H7 (cell line): ENCODE measurements around the gene CWC27. TPM values are rescaled to one million over a fixed set of nuclear protein-coding genes. Genes with fewer than 3 reads are reported as not detected.

Experiments used
- DNase-seq: peaks from one replicate; pipeline ENCODE4 v3.0.0; 2012
- H3K27me3 ChIP-seq: 2 replicates; pipeline ENCODE4 v1.6.0; 2011; ENCODE audit warnings: mild to moderate bottlenecking, low read length; ENCODE audit not compliant: control insufficient read depth, insufficient read depth
- H3K36me3 ChIP-seq: replicated peaks from 2 replicates; pipeline ENCODE4 v1.5.1; 2011; ENCODE audit warnings: low read length; ENCODE audit not compliant: control insufficient read depth, insufficient read depth
- H3K4me3 ChIP-seq: 2 replicates; pipeline ENCODE4 v1.5.1; 2011; ENCODE audit warnings: low read depth, mild to moderate bottlenecking, control low read depth, low read length, moderate library complexity; ENCODE audit not compliant: insufficient read depth
- total RNA-seq: library from RNA; depleted of rRNA; stranded (reverse); fragments of >200 nt; shearing (Covaris generic); gene quantifications from 2 replicates; pipeline ENCODE4 v1.2.3, GENCODE V29; 2014

The CWC27 gene
- total RNA-seq, 1 experiment from 2014 or later = 19.0 TPM

DNA sequence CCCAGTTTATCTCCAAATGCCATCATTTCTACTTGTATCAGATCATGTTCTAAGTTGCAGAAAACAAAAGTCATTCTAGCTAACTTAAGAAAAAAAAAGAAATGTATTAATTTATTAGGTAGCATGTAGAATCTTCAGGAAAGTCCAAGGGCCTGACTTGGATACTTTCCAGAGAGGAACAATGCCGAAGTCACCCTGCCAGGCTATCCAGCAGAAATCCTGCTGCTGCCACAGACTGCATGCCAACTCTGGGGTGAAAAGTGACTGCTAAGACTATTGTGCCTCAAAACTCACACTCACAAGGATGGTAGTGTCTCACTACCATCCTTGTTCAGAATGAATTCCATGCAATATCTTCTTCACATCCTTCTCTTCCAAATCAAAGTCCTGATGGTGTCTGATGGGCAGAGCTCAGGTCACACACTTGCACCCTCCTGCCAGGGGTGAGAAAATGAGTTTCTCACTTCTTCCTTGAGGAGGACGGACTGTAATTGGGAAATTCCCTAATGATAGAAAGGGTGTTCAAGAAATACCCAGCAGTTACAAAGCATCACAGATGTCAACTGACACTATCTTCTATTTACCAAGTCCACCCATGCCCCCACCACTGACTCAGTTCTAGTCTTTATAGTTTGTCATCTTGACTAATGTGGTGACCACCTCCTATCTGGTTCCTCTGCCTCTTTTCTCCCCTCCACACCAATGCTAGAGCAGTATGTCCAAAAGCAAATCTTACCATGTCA lies 279.4 kb downstream of the CWC27 start:
- no peak overlapping the region for H3K4me3 ChIP-seq
- DNase-seq = no peak
- no peaks in the 10 kb centered on the region for H3K36me3 ChIP-seq
- H3K27me3 ChIP-seq = no peaks in the 10 kb centered on the region

DNA sequence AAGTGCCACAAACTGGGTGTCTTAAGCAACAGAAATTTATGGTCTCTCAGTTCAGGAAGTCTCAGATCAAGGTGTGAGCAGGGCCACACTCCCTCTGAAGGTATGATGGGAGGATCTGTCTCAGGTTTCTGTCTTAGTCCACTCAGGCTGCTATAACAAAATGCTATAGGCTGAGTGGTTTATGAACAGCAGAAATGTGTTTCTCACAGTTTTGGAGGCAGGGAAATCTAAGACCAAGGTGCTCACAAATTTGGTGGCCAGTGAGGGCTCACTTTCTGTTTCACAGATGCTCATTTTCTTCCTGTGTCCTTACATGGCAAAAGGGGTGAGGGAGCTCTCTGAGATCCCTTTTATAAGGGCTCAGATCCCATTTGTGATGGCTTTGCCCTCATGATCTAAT lies 281.4 kb downstream of the CWC27 start:
- Histone ChIP-seq H3K36me3 (no peaks in the 10 kb centered on the region), H3K4me3 (no peak overlapping the region), H3K27me3 (no peaks in the 10 kb centered on the region)
- DNase-seq = no peak

DNA sequence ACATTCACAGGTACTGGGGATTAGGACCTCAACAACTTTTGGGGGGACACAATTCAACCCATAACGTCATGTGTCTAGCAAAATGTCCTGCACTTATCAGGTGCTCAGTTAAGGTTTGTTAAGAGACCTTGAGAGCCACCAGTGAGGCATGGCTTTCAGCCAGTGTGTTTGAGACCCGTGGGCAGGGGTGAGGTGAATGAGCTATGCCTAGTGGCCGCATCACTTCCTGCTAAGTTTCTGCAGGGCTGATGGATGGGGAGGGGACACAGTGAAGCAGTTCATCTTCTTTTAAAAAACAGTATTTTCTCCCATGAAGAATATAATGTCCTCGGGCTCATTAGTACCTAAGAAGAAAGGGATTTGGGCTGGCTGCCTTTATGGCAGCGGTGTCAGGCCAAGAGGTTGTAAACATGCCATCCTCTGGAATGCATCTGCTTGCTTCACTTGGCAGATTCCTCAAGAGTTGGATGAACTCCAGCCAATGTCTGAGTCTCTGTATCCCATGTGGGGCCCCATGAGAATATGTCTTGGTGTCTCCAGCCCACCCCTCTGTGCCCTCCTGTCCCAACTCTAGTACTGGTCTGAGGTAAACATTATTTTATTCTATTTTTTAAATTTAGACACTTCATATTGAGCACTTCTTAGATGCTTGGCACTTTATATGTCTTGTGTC lies 282.2 kb downstream of the CWC27 start:
- H3K4me3 ChIP-seq = no peak overlapping the region
- no peak for DNase-seq
- no peaks in the 10 kb centered on the region for H3K27me3 ChIP-seq
- no peaks in the 10 kb centered on the region for H3K36me3 ChIP-seq

DNA sequence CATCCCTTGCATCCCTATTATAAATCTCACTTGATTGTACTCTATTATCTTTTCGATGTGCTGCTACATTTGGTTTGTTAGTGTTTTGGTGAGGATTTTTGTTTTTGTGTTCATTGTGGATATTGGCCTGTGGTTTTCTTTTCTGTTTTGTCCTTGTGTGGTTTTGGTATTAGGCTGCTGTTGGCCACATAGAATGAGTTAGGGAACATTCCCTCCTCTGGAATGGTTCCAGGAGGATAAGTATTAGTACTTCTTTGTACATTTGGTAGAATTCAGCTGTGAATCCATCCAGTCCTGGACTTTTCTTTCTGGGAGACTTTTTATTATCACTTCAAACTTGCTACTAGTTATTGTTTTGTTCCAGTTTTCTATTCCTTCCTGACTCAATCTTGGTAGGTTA lies 287.2 kb downstream of the CWC27 start:
- H3K4me3 ChIP-seq = no peak overlapping the region
- H3K36me3 ChIP-seq = no peaks in the 10 kb centered on the region
- no peak for DNase-seq
- no peaks in the 10 kb centered on the region for H3K27me3 ChIP-seq

DNA sequence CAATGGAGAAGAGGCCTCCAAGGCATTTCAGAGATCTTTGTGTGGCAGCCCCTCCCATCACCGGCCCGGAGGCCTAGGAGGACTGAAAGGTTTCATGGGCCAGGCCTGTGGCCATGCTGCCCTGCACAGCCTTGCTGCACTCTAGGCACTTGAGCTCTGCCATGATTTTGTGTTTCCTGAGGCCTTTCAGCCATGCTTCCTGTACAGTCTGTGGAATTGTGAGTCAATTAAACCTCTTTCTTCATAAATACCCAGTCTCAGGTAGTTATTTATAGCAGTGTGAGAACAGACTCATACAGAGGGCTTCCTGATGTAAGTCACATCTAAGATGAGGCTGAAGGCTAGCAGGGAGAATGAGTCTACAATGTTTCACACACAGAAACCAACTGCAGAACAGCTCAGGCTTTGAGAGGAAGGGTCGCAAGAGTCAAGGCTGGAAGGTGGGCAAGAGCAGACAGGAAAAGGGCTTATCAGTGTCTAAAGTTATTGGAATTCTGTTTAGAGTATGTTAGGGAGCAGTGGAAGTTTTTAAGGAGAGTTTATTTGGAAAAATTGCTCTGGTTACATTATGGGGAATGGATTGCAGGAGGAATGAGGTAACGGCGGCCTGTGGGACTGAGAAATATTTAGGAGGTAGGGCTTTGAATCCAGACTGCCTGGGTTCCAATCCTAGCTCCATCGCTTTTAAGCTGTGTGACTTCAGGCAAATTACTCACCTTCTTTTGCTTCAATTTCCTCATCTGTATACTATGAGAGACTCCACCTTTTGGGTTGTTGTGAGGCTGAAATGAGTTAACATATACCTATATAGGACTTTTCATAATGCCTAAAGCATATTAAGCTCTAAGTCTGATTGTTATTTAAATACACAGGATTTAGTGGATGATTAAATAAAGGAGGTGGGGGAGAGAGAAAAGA lies 291.2 kb downstream of the CWC27 start:
- H3K27me3 ChIP-seq = no peaks in the 10 kb centered on the region
- no peaks in the 10 kb centered on the region for H3K36me3 ChIP-seq
- DNase-seq = no peak
- no peak overlapping the region for H3K4me3 ChIP-seq

DNA sequence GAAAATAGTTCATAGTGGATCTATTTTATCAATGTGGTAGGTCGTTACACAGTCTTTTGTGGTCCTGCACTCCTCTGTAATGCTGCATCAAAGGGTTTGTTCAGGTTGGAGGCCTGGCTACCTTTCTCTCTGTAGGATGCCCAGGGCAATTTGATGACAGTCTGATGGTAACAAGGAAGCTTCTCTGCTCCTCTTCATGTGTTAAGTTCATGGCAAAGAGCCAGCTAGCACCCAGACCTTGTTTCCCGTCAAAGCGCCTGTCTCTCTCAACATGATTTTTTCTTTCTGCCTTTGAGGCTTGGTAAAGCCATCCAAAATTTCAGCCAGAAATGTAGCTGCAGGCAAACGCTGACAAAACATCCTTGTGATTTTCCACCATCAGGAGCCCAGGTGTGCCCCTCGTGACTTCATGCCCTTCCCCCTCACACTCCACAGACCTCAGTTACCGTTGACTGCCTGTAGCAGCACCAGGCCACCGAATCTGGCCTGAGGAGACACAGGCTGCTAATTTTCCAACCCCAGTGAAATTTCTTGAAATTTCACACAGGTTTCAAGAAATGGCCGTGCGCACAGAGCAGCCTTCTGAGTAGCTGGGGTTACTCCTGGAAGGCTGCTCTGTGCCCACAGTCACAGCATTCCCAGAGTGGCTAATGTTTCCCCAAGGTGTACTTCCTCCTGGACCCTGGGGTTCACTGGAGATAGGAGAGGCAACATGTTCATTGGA lies 292.7 kb downstream of the CWC27 start:
- H3K36me3 ChIP-seq = no peaks in the 10 kb centered on the region
- no peak overlapping the region for H3K4me3 ChIP-seq
- DNase-seq = no peak
- H3K27me3 ChIP-seq = no peaks in the 10 kb centered on the region

DNA sequence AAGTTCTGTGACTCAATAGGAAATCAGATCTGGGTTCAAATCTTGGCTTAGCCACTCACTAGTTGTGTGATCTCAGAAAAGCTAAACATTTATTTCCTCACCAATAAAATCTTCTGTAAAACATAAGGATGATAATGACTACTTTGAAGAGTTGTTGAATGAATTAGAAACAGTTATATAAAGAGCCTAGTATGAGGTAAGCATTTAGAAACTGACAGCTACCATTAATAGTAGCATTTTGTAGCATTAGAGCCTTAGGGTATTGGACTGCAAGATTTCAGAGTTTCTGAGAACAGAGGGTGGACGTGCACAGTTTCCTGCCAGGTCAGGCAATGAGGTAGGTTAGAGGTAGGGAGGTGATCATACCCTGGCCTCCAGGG lies 293.2 kb downstream of the CWC27 start:
- H3K27me3 ChIP-seq = no peaks in the 10 kb centered on the region
- H3K36me3 ChIP-seq = no peaks in the 10 kb centered on the region
- no peak overlapping the region for H3K4me3 ChIP-seq
- DNase-seq = no peak

DNA sequence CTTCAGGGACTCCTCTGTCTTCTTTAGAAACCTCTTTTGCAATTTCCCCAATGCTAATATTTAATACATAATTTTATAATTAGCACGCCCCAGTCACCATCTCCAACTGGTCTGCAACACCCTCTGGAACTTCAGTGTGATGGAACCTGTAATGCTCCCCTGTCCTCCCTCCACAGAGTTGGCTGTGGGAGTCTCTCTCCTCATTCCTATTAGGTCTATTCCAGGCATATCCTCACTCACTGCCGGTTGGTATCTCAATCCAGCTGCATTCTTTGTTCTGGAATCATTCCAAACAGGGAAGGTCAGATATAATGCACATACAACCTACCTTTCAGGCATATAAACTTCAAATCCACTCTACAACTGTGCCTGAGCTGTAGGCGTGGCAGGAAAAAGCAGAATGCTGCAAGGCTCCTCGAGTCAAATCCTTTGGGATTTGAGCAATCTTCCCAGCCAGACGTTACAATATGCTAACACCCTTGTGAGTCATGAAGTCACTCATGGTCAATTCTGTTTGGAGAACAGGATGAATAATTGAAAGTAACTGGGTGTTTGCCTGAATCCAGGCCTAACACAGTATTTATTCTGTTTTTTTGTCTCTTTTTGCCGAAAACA lies 293.8 kb downstream of the CWC27 start:
- DNase-seq = no peak
- Histone ChIP-seq H3K27me3 (no peaks in the 10 kb centered on the region), H3K36me3 (no peaks in the 10 kb centered on the region), H3K4me3 (no peak overlapping the region)

DNA sequence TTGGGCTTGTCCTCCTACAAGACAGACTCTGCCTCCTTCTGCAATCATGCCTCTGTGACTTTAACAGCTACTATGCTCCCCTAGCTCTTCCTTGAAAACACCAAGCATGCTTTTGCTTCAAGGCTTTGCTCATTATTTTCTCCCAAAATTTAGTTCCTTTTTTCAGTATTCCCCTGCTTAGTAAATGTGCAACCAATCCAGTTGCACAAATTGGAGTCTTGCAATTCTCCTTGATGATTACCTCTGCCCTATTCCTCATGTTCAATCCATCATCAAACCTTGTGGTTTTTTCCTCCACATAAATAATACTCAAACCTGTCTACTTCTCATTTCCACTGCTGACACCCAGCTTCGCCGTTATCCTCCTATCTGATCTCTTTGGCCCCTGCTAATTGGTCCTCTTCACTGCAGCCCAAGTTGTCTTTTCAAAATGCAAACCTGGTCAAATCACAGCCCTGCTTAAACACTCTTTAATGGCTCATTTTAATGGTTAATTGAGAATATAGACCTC lies 296.3 kb downstream of the CWC27 start:
- no peak overlapping the region for H3K4me3 ChIP-seq
- H3K36me3 ChIP-seq = no peaks in the 10 kb centered on the region
- DNase-seq = no peak
- no peaks in the 10 kb centered on the region for H3K27me3 ChIP-seq

DNA sequence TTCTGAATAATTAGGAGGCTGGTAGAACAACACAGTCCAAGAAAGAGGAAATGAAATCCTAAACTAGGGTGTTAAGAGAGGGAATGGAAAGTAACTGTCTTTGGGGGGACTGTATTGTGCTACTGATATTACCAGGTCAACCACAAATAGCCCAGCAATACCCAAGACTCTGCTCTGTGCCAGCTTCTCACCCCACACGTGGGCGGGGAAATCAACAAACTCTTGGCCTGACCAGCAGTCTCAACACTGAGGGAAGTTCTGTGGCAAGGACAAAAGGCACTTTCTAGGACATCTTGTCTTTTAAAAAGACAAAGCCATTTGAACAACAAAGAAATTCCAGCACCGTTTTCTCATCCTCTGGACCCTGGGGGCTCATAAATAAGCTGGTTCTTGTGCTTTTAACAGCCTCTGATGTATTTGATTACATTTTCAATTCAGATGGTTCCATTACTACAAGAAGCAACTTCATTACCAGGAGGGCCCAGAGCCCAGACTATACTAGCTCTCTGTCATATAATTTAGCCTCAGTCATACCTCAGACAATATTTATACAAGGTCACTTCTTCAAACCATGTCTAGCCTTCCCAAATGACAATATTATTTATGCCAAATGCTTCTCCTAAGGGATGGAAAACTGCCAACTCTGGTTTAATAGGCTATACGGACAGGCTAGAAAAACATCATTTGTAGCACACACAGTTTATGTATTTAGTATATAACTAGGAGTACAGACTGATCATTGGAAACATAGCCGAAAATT lies 297.8 kb downstream of the CWC27 start:
- Histone ChIP-seq H3K36me3 (no peaks in the 10 kb centered on the region), H3K4me3 (no peak overlapping the region), H3K27me3 (no peaks in the 10 kb centered on the region)
- no peak for DNase-seq

DNA sequence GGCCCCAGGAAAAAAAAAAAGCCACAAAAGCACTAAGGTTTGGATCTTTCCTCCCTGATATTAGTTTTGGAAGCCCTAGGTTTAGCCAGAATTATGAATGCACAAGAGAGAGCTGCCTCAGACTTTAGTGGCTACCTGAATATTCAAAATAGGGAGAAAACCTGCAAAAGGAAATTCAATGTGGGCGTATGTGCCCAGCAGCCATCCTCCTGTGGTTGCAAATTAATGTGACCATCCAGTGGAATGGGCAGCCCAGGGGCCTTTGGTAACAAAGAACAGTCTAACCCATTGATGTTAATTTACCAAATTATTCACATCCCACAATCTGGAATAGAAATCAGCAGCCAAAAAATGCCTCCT lies 298.4 kb downstream of the CWC27 start:
- Histone ChIP-seq H3K27me3 (no peaks in the 10 kb centered on the region), H3K36me3 (no peaks in the 10 kb centered on the region), H3K4me3 (no peak overlapping the region)
- DNase-seq = no peak
